ENCODE measurements around the gene SYTL2.

GRCh38 chr11:85847436-85847835 is 36.5 kb upstream of the SYTL2 start:
- TF ChIP-seq TCF7L2 (IDR thresholded peaks at IDR 0.05; ENCODE audit: low read depth, low read length): no peak
- no peak for TF ChIP-seq POLR2AphosphoS5 (IDR thresholded peaks at IDR 0.05; ENCODE audit: low read depth, low read length)
- TF ChIP-seq CTCF (IDR thresholded peaks at IDR 0.05): no peak
- TF ChIP-seq REST (IDR thresholded peaks at IDR 0.05; ENCODE audit: insufficient read depth in 1 of 2, low read depth in 2 of 2, low read length in 1 of 2): no peak
- TF ChIP-seq SIN3A (IDR thresholded peaks at IDR 0.05; ENCODE audit: borderline replicate concordance, insufficient read depth, low read depth, low read length): no peak

Measured in Panc1 (cell line).